Measurements from ENCODE around the gene MIDN.

The MIDN gene

GRCh38 chr19:1262623-1263123, 14.3 kb downstream of the MIDN start:
- peak overlapping the region; percentile 68 for H3K4me3 ChIP-seq (ENCODE audit: low read depth, low read length)
- no peak for TF ChIP-seq CTCF (IDR thresholded peaks at IDR 0.05; ENCODE audit: borderline replicate concordance, insufficient read depth, low read depth, low read length)

- TF ChIP-seq CTCF (IDR thresholded peaks at IDR 0.05; ENCODE audit: borderline replicate concordance, insufficient read depth, low read depth, low read length): no peak
- peak overlapping the region; percentile 68 for H3K4me3 ChIP-seq (ENCODE audit: low read depth, low read length)
Observed at GRCh38 chr19:1263188-1263587, 14.8 kb downstream of the MIDN start.

- no peak for TF ChIP-seq CTCF (IDR thresholded peaks at IDR 0.05; ENCODE audit: borderline replicate concordance, insufficient read depth, low read depth, low read length)
- no peak overlapping the region for H3K4me3 ChIP-seq (ENCODE audit: low read depth, low read length)
Observed at GRCh38 chr19:1264801-1265614, 16.6 kb downstream of the MIDN start.

GRCh38 chr19:1265615-1266128, 17.3 kb downstream of the MIDN start:
- no peak for TF ChIP-seq CTCF (IDR thresholded peaks at IDR 0.05; ENCODE audit: borderline replicate concordance, insufficient read depth, low read depth, low read length)
- H3K4me3 ChIP-seq (ENCODE audit: low read depth, low read length): peak overlapping the region; percentile 44

GRCh38 chr19:1266129-1266915, 17.9 kb downstream of the MIDN start:
- 0 out of 2 replicates have a peak, but pooled peaks have one; percentile 16 for TF ChIP-seq CTCF (IDR thresholded peaks at IDR 0.05; ENCODE audit: borderline replicate concordance, insufficient read depth, low read depth, low read length)
- H3K4me3 ChIP-seq (ENCODE audit: low read depth, low read length): peak overlapping the region; percentile 44

GRCh38 chr19:1266916-1267476, 18.6 kb downstream of the MIDN start:
- TF ChIP-seq CTCF (IDR thresholded peaks at IDR 0.05; ENCODE audit: borderline replicate concordance, insufficient read depth, low read depth, low read length): peak; percentile 94

More at GRCh38 chr19:1266916-1267476, 18.6 kb downstream of the MIDN start:
- H3K4me3 ChIP-seq (ENCODE audit: low read depth, low read length): peak overlapping the region; percentile 44
